ENCODE data around the gene A2ML1.
"Not testable (repeated sequence)": the region's sequence is repeated elsewhere in the genome, so short reads cannot be mapped to it uniquely, and the experiment has no call there.

Gene A2ML1

GRCh38 chr12:8871068-8871467, 48.6 kb downstream of the A2ML1 start:
- no peak overlapping the region for H3K27ac Mint-ChIP-seq (ENCODE audit: low read depth)
- H3K4me3 Mint-ChIP-seq, result no peak overlapping the region
- ATAC-seq (replicated peaks; ENCODE audit: extremely low read depth, poor library complexity, severe bottlenecking), result no peak
- DNase-seq (ENCODE audit: low spot score in 2 of 2), result no peak
- H3K36me3 Mint-ChIP-seq (ENCODE audit: insufficient read depth), result no peaks in the 10 kb centered on the region
- H3K27me3 Mint-ChIP-seq, result no peaks in the 10 kb centered on the region
- no peaks in the 10 kb centered on the region for H3K4me1 Mint-ChIP-seq
- H3K9me3 Mint-ChIP-seq, result no peaks in the 10 kb centered on the region

GRCh38 chr12:8876887-8877286, 54.5 kb downstream of the A2ML1 start:
- DNase-seq (ENCODE audit: low spot score in 2 of 2) (no peak), ATAC-seq (replicated peaks; ENCODE audit: extremely low read depth, poor library complexity, severe bottlenecking) (no peak)
- H3K36me3 Mint-ChIP-seq (ENCODE audit: insufficient read depth), result no peaks in the 10 kb centered on the region
- no peaks in the 10 kb centered on the region for H3K4me1 Mint-ChIP-seq
- no peak overlapping the region for H3K27ac Mint-ChIP-seq (ENCODE audit: low read depth)
- no peaks in the 10 kb centered on the region for H3K27me3 Mint-ChIP-seq
- no peaks in the 10 kb centered on the region for H3K9me3 Mint-ChIP-seq
- H3K4me3 Mint-ChIP-seq, result no peak overlapping the region

- peaks cover 6% of the 10 kb centered on the region for H3K4me1 Mint-ChIP-seq
- H3K27me3 Mint-ChIP-seq, result no peaks in the 10 kb centered on the region
- ATAC-seq (replicated peaks; ENCODE audit: extremely low read depth, poor library complexity, severe bottlenecking), result no peak
- no peak for DNase-seq (ENCODE audit: low spot score in 2 of 2)
- H3K27ac Mint-ChIP-seq (ENCODE audit: low read depth), result no peak overlapping the region
- H3K36me3 Mint-ChIP-seq (ENCODE audit: insufficient read depth), result no peaks in the 10 kb centered on the region
- no peak overlapping the region for H3K4me3 Mint-ChIP-seq
- H3K9me3 Mint-ChIP-seq, result no peaks in the 10 kb centered on the region
Observed at GRCh38 chr12:8886502-8887284, 64.3 kb downstream of the A2ML1 start.

GRCh38 chr12:8887285-8887715, 64.9 kb downstream of the A2ML1 start:
- ATAC-seq (replicated peaks; ENCODE audit: extremely low read depth, poor library complexity, severe bottlenecking) (no peak), DNase-seq (ENCODE audit: low spot score in 2 of 2) (no peak)
- Mint-ChIP-seq H3K27me3 (no peaks in the 10 kb centered on the region), H3K36me3 (ENCODE audit: insufficient read depth) (no peaks in the 10 kb centered on the region), H3K4me1 (peaks cover 6% of the 10 kb centered on the region), H3K4me3 (no peak overlapping the region), H3K9me3 (no peaks in the 10 kb centered on the region), H3K27ac (ENCODE audit: low read depth) (no peak overlapping the region)

- H3K36me3 Mint-ChIP-seq (ENCODE audit: insufficient read depth), result no peaks in the 10 kb centered on the region
- peak; percentile 33 to 52 for DNase-seq (ENCODE audit: low spot score in 2 of 2)
- no peak for ATAC-seq (replicated peaks; ENCODE audit: extremely low read depth, poor library complexity, severe bottlenecking)
- peak overlapping the region; percentile 74 for H3K4me3 Mint-ChIP-seq
- no peaks in the 10 kb centered on the region for H3K9me3 Mint-ChIP-seq
- peak overlapping the region; percentile 29 for H3K27ac Mint-ChIP-seq (ENCODE audit: low read depth)
- peaks cover 6% of the 10 kb centered on the region for H3K4me1 Mint-ChIP-seq
- H3K27me3 Mint-ChIP-seq, result no peaks in the 10 kb centered on the region
Observed at GRCh38 chr12:8890313-8891085, 68.1 kb downstream of the A2ML1 start.

GRCh38 chr12:8891976-8892375, 69.6 kb downstream of the A2ML1 start:
- Mint-ChIP-seq H3K4me3 (no peak overlapping the region), H3K36me3 (ENCODE audit: insufficient read depth) (no peaks in the 10 kb centered on the region), H3K27me3 (no peaks in the 10 kb centered on the region), H3K4me1 (peaks cover 6% of the 10 kb centered on the region), H3K27ac (ENCODE audit: low read depth) (no peak overlapping the region), H3K9me3 (no peaks in the 10 kb centered on the region)
- DNase-seq (ENCODE audit: low spot score in 2 of 2), result no peak
- ATAC-seq (replicated peaks; ENCODE audit: extremely low read depth, poor library complexity, severe bottlenecking), result no peak

GRCh38 chr12:8894378-8894777, 72.0 kb downstream of the A2ML1 start:
- Mint-ChIP-seq H3K4me3 (no peak overlapping the region), H3K4me1 (peaks cover 6% of the 10 kb centered on the region), H3K9me3 (no peaks in the 10 kb centered on the region), H3K27ac (ENCODE audit: low read depth) (no peak overlapping the region), H3K27me3 (no peaks in the 10 kb centered on the region), H3K36me3 (ENCODE audit: insufficient read depth) (no peaks in the 10 kb centered on the region)
- DNase-seq (ENCODE audit: low spot score in 2 of 2) (no peak), ATAC-seq (replicated peaks; ENCODE audit: extremely low read depth, poor library complexity, severe bottlenecking) (no peak)

GRCh38 chr12:8894986-8895385, 72.6 kb downstream of the A2ML1 start:
- no peaks in the 10 kb centered on the region for H3K27me3 Mint-ChIP-seq
- H3K27ac Mint-ChIP-seq (ENCODE audit: low read depth), result no peak overlapping the region
- H3K4me3 Mint-ChIP-seq, result no peak overlapping the region
- ATAC-seq (replicated peaks; ENCODE audit: extremely low read depth, poor library complexity, severe bottlenecking), result no peak
- H3K4me1 Mint-ChIP-seq, result peaks cover 6% of the 10 kb centered on the region
- H3K36me3 Mint-ChIP-seq (ENCODE audit: insufficient read depth), result no peaks in the 10 kb centered on the region
- H3K9me3 Mint-ChIP-seq, result no peaks in the 10 kb centered on the region
- no peak for DNase-seq (ENCODE audit: low spot score in 2 of 2)

- H3K4me3 Mint-ChIP-seq, result no peak overlapping the region
- no peaks in the 10 kb centered on the region for H3K4me1 Mint-ChIP-seq
- H3K36me3 Mint-ChIP-seq (ENCODE audit: insufficient read depth), result no peaks in the 10 kb centered on the region
- no peaks in the 10 kb centered on the region for H3K9me3 Mint-ChIP-seq
- H3K27me3 Mint-ChIP-seq, result no peaks in the 10 kb centered on the region
- DNase-seq (ENCODE audit: low spot score in 2 of 2) (no peak), ATAC-seq (replicated peaks; ENCODE audit: extremely low read depth, poor library complexity, severe bottlenecking) (no peak)
- no peak overlapping the region for H3K27ac Mint-ChIP-seq (ENCODE audit: low read depth)
Observed at GRCh38 chr12:8897081-8897480, 74.7 kb downstream of the A2ML1 start.

- Mint-ChIP-seq H3K36me3 (ENCODE audit: insufficient read depth) (no peaks in the 10 kb centered on the region), H3K4me3 (no peak overlapping the region), H3K9me3 (no peaks in the 10 kb centered on the region), H3K4me1 (no peaks in the 10 kb centered on the region), H3K27ac (ENCODE audit: low read depth) (no peak overlapping the region), H3K27me3 (peaks cover 11% of the 10 kb centered on the region)
- DNase-seq (ENCODE audit: low spot score in 2 of 2) (no peak), ATAC-seq (replicated peaks; ENCODE audit: extremely low read depth, poor library complexity, severe bottlenecking) (no peak)
Observed at GRCh38 chr12:8899830-8900229, 77.4 kb downstream of the A2ML1 start.

GRCh38 chr12:8902703-8903102, 80.3 kb downstream of the A2ML1 start:
- H3K27ac Mint-ChIP-seq (ENCODE audit: low read depth); DNase-seq (ENCODE audit: low spot score in 2 of 2); ATAC-seq (replicated peaks; ENCODE audit: extremely low read depth, poor library complexity, severe bottlenecking); H3K9me3 Mint-ChIP-seq; H3K4me1 Mint-ChIP-seq; H3K4me3 Mint-ChIP-seq; H3K36me3 Mint-ChIP-seq (ENCODE audit: insufficient read depth): not testable (repeated sequence)
- peaks cover 11% of the 10 kb centered on the region for H3K27me3 Mint-ChIP-seq

GRCh38 chr12:8903646-8904045, 81.2 kb downstream of the A2ML1 start:
- no peak for ATAC-seq (replicated peaks; ENCODE audit: extremely low read depth, poor library complexity, severe bottlenecking)
- Mint-ChIP-seq H3K9me3 (no peaks in the 10 kb centered on the region), H3K27ac (ENCODE audit: low read depth) (no peak overlapping the region), H3K36me3 (ENCODE audit: insufficient read depth) (no peaks in the 10 kb centered on the region), H3K4me3 (no peak overlapping the region), H3K27me3 (peaks cover 11% of the 10 kb centered on the region), H3K4me1 (no peaks in the 10 kb centered on the region)
- no peak for DNase-seq (ENCODE audit: low spot score in 2 of 2)

GRCh38 chr12:8904665-8905064, 82.2 kb downstream of the A2ML1 start:
- H3K27ac Mint-ChIP-seq (ENCODE audit: low read depth), result no peak overlapping the region
- no peaks in the 10 kb centered on the region for H3K9me3 Mint-ChIP-seq
- H3K27me3 Mint-ChIP-seq, result peaks cover 11% of the 10 kb centered on the region
- DNase-seq (ENCODE audit: low spot score in 2 of 2) (no peak), ATAC-seq (replicated peaks; ENCODE audit: extremely low read depth, poor library complexity, severe bottlenecking) (no peak)
- no peaks in the 10 kb centered on the region for H3K4me1 Mint-ChIP-seq
- H3K36me3 Mint-ChIP-seq (ENCODE audit: insufficient read depth), result no peaks in the 10 kb centered on the region
- no peak overlapping the region for H3K4me3 Mint-ChIP-seq
